GM18907 (cell line): ENCODE measurements around the gene E2F1.
"Not testable (repeated sequence)": the region's sequence is repeated elsewhere in the genome, so short reads cannot be mapped to it uniquely, and the experiment has no call there.

ENCODE experiments used
- ATAC-seq: cut with Tn5 transposase; IDR thresholded peaks from one replicate; pipeline ENCODE4 v1.9.1; 2021; ENCODE audit warnings: mild to moderate bottlenecking, moderate library complexity; ENCODE audit not compliant: unreplicated experiment

Gene E2F1

GRCh38 chr20:33710681-33711445 is 24.7 kb upstream of the E2F1 start:
- no peak for ATAC-seq

- ATAC-seq = no peak
Observed at GRCh38 chr20:33709905-33710541, 23.8 kb upstream of the E2F1 start.

- no peak for ATAC-seq
Observed at GRCh38 chr20:33709398-33709797, 23.2 kb upstream of the E2F1 start.

- no peak for ATAC-seq
Observed at GRCh38 chr20:33707668-33708067, 21.5 kb upstream of the E2F1 start.

- ATAC-seq = no peak
Observed at GRCh38 chr20:33704197-33704924, 18.2 kb upstream of the E2F1 start.

- ATAC-seq = no peak
Observed at GRCh38 chr20:33703498-33704137, 17.4 kb upstream of the E2F1 start.

GRCh38 chr20:33702861-33703260 is 16.7 kb upstream of the E2F1 start:
- ATAC-seq = no peak

GRCh38 chr20:33701629-33702450 is 15.7 kb upstream of the E2F1 start:
- no peak for ATAC-seq

GRCh38 chr20:33700696-33701441 is 14.7 kb upstream of the E2F1 start:
- not testable (repeated sequence) for ATAC-seq

GRCh38 chr20:33698966-33699365 is 12.8 kb upstream of the E2F1 start:
- not testable (repeated sequence) for ATAC-seq

- no peak for ATAC-seq
Observed at GRCh38 chr20:33697129-33697528, 10.9 kb upstream of the E2F1 start.

- ATAC-seq = no peak
Observed at GRCh38 chr20:33696448-33696847, 10.3 kb upstream of the E2F1 start.

- no peak for ATAC-seq
Observed at GRCh38 chr20:33694639-33695012, 8.4 kb upstream of the E2F1 start.

- no peak for ATAC-seq
Observed at GRCh38 chr20:33693741-33694638, 7.8 kb upstream of the E2F1 start.

GRCh38 chr20:33693289-33693688 is 7.1 kb upstream of the E2F1 start:
- no peak for ATAC-seq

GRCh38 chr20:33689973-33690372 is 3.8 kb upstream of the E2F1 start:
- no peak for ATAC-seq

GRCh38 chr20:33689493-33689892 is 3.3 kb upstream of the E2F1 start:
- ATAC-seq = no peak

- ATAC-seq = no peak
Observed at GRCh38 chr20:33688938-33689424, 2.8 kb upstream of the E2F1 start.
